ENCODE results near the gene CRABP1.

Gene CRABP1

GRCh38 chr15:78384651-78385050, 44.5 kb downstream of the CRABP1 start:
- no peak for DNase-seq

DNA sequence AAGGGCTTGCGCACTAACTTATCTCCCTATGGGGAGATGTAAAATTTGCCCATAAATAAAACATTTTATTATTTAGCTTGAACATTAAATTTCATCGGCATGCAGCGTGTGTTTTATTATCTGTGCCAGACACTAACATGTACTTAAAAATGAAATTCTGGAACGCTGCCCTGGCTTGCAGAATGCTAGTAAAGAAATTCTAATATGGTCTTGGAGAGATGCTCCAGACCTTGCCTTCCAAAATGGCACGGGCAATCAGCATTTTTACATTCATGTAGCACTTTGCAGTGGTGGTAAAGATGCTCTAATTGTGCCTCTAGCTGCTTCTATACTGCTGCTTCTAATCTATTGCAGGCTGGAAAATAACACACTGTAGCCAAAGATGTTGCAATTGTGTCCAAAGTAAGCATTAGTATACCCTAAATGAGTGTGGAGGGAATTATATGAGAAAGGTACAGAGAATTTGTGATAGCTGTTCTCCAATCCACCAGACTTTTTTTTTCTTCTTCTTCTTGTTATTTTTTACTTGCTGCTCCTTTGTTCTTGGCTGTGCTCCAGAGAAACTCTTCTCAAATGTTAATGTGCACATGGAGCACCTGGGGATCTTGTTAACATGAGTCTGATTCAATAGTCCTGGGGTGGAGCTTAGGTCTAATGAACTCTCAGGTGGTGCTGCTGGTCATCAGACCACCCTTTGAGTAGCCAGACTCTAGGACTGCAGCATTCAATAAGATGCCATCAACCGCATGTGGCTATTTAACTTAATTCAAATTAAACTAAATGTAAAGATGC, 47.3 kb downstream of the CRABP1 start:
- DNase-seq = no peak

DNA sequence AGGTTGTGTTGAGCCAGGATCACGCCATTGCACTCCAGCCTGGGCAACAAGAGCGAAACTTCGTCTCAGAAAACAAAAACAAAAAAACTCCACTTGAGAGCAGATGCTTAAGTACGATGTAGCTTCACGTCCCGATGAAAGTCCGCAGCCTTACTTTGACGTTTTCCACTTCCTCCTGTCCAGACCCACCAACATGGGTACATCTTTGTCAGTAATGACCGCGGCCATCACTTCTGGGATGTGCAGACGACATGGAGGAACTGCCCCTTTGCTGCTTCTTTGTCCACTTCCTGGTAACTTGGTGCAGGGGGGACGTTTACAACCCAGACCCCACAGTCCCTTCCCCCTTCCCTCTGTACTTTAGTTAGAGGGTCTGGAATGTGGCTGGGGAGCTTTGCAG, 48.7 kb downstream of the CRABP1 start:
- DNase-seq = no peak

DNA sequence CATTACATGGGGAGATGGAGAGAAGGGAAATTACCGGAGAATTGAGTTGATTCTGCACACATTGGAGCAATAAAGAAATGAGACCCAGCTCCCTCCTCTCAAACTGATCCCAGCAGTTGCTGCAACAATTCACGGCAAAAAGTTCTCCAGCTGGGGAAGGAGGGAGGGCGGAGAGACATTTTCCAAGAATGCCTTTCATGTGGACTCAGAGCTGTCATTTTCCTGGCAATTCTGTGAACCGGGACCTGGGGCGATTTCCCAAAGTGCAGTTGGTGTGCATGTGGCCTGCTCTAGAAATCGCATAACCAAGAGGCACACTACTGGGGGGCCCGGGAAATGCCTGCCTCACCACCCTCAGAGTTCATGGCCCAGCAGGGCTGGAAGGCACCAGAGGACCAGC, 49.2 kb downstream of the CRABP1 start:
- no peak for DNase-seq

DNA sequence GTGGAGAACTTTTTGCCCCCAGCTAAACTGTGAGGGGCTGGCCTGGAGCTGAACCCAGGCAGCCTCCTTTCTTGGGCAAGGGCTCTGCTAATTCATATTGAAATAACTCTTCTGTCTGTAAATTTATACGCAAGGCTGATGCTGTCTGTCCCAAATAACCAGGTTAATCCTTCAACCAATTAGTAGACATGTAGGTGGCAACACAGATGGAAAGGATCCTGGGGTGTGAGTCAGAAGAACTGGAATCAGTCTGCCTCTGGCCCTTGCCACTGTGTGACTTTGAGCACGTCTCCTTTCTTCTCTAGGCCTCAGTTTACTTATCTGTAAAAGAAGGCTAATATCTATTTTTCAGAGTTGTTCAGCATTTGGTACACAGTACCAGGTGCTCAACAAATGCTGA, 49.6 kb downstream of the CRABP1 start:
- DNase-seq = no peak

DNA sequence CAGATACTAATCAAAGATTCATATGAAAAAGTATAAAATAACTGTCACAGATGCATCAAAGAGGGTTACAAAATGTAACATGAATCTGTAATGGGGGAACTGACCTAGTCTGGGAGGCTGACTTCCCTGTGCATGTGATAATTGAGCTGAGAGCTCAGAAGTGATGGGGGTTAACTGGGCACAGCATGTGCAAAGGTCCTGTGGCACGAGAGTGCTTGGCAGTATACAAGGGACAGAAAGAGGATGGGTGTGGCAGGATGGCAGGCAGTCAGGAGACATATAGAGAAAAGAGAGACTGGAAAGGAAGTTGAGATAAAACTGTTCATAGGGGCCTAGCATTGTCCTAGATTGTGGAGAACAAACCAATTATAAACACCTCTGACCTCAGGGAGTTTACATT, 50.1 kb downstream of the CRABP1 start:
- no peak for DNase-seq

DNA sequence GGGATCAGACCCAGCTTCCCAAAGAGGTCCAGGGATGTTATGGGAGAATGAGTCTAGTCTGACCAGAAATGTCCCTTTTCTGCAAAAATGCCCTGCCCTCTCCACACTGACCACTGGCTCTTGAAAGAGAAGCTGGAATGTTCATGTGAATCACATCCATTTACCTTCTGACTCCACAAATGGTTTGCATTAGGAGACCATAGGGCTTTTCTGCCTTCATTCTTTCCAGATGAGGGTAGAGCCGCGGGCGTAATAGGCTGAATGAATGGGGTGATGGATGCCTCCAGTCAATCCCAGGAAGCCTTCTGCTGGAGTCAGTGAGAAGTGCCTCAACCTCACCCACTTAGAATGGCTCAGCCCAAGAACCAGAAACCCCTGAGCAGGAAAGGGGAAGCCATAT, 50.7 kb downstream of the CRABP1 start:
- no peak for DNase-seq

DNA sequence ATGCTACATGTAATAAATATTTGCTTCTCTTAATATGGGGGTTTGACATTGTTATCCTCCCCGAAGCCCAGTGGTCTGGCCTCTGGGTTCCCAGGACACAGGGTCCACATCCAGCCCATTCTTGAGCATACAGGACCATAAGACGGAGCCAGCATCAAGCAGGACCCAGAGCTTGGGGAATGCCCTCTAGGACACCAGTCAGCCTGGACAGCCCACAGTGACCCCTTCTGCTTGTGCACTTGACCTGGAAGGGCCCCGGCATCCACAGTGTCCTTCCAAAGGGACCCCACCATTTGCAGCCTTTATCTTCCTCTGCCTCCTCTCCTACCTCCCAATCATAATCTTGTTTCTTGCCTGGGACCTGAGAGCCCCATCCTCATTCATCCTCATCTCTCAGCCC, 51.6 kb downstream of the CRABP1 start:
- DNase-seq = no peak

- no peak for DNase-seq
These were observed 52.3 kb downstream of the CRABP1 start for GRCh38 chr15:78392430-78392829.

- no peak for DNase-seq
These were observed 53.0 kb downstream of the CRABP1 start for GRCh38 chr15:78393137-78393536.

DNA sequence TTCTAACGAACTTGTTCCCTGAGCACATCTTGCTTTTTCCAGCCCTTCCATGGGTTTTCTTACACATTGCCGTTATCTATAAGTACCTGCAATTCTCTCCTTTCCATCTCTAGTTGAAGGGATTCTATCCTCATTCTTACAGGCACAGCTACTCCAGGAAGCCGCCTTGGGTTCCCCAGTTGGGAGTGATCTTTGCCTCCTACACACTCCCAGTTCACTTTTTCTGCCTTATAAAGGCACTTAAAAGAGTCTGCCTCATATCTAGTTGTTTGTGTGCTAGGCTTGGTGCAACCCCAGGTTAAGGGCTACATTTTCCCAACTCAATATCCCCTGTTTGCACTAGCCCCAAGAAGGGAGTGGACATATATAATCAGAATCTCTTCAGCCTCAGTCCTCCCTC, 53.9 kb downstream of the CRABP1 start:
- DNase-seq = no peak

DNA sequence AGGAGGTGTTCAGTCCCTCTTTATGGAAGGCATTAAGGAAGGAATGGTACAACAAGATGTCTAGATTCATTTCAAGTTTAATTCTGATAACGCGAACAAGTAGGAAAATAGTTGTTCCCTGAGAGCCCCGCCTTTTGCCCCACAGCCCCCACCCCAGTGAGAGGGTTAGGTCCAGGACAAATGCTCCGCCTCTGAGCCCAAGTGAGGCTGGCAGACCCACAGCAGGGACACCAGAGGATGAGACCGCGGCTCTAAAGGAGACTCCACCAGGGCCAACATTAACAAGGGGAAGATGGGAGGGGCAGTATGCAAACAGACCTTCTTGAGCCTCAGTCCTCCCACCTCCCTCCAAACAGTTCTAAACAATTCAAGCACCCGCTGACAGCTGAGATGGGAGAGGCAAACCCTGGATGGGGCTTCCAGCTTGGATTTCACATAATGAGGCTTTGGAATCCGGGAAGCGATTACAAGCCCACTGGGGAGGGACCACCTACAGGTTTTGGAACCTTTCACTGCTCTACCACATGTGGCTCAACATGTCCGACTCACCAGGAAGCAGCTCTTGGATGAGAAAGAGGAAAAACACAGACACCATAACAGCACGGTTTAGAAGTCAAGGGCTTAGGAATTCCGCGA, 54.9 kb downstream of the CRABP1 start:
- DNase-seq = no peak

DNA sequence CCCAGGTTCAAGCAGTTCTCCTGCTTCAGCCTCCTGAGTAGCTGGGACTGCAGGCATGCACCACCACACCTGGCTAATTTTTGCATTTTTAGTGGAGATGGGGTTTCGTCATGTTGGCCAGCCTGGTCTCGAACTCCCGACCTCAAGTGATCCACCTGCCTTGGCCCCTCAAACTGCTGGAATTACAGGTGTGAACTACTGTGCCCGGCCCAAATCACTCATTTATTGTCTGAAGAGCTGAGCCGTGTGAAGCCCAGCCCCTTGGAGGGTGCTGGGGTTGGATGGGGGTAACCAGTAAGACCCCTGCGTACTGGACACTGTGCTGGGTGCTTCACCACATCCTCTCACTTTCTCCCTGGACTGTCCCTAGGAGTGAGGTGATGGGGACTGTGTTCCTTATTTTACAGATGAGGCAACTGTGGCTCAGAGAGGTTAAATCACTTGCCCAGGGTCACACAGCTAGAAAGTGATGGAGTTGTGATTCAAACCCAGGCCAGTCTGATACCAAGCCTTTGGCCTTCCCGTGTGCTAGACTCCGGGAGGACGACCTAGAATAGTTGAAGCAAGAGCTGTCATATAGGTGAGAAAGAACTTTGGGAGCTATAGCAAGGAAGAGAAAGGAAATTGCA, 56.1 kb downstream of the CRABP1 start:
- no peak for DNase-seq

- DNase-seq = no peak
These were observed 56.8 kb downstream of the CRABP1 start for GRCh38 chr15:78396976-78397375.

- DNase-seq = no peak
These were observed 57.2 kb downstream of the CRABP1 start for GRCh38 chr15:78397382-78397781.
